Heart left ventricle (tissue), 16 donors: ENCODE results near the gene LAX1. TPM values are rescaled to one million over a fixed set of nuclear protein-coding genes. Genes with fewer than 3 reads are reported as not detected.

Experiments
- ATAC-seq, 4 donors: fragments of 200-7000 bp; cut with Tn5 transposase; one replicate each; pipeline ENCODE4 v1.9.1; 2020 to 2022; ENCODE audit warnings: moderate library complexity in 4 of 4, mild to moderate bottlenecking in 3 of 4, moderate number of reproducible peaks in 1 of 4
- DNase-seq, 5 donors: peaks; one replicate each; pipeline ENCODE4 v3.0.0-alpha.2; 2020
- H3K27ac ChIP-seq, 12 donors: fragments of 200-600 bp; sonication (generic) in 4 of 12; one replicate each; pipeline versions ENCODE4 v1.5.0 to v1.8.0; 2016 to 2022; ENCODE audit warnings: mild to moderate bottlenecking in 2 of 12
- H3K27me3 ChIP-seq, 9 donors: fragments of 200-600 bp; sonication (generic) in 2 of 9; one replicate each; pipeline versions ENCODE4 v1.5.1 to v1.8.0; 2016 to 2022; ENCODE audit warnings: mild to moderate bottlenecking in 3 of 9
- H3K36me3 ChIP-seq, 9 donors: fragments of 200-600 bp; sonication (generic) in 2 of 9; one replicate each; pipeline versions ENCODE4 v1.5.0 to v1.8.0; 2018 to 2022; ENCODE audit warnings: mild to moderate bottlenecking in 2 of 9
- H3K4me1 ChIP-seq, 12 donors: fragments of 200-600 bp; sonication (generic) in 4 of 12; one replicate each; pipeline versions ENCODE4 v1.5.0 to v1.8.0; 2016 to 2022; ENCODE audit warnings: mild to moderate bottlenecking in 3 of 12
- H3K4me3 ChIP-seq, 12 donors: fragments of 200-600 bp; sonication (generic) in 4 of 12; one replicate each; pipeline versions ENCODE4 v1.5.0 to v1.8.0; 2017 to 2022; ENCODE audit warnings: mild to moderate bottlenecking in 9 of 12, moderate library complexity in 4 of 12
- H3K9me3 ChIP-seq, 12 donors: fragments of 200-600 bp; sonication (generic) in 4 of 12; one replicate each; pipeline versions ENCODE4 v1.5.0 to v1.8.0; 2016 to 2022; ENCODE audit warnings: mild to moderate bottlenecking in 1 of 12
- POLR2A ChIP-seq, 2 donors: fragments of 450-650 bp; IDR thresholded peaks; one replicate each; pipeline ENCODE4 v1.6.1; 2017; ENCODE audit warnings: antibody characterized with exemption in 2 of 2, mild to moderate bottlenecking in 2 of 2, moderate library complexity in 2 of 2
- WGBS, 4 donors: extraction: QIAGEN DNeasy Blood & Tissue Kit in 2 of 4; methylation state at CpG; one replicate each; pipeline versions ENCODE4 v1.1.5 to v1.1.7; 2013 to 2018; 5-methylcytosine and 5-hydroxymethylcytosine counted together
- intact Hi-C, 10 donors: fragments of 100-400 bp; cut with DNase I; formaldehyde crosslinking; loops; one replicate each; pipeline versions ENCODE4 v1.11.1 to v1.14.2; 2022
- polyA plus RNA-seq, 2 donors: library from polyadenylated mRNA; stranded (reverse); fragments of 200-250 nt; gene quantifications; one replicate each; pipeline ENCODE4 v1.2.3, GENCODE V29; 2013
- total RNA-seq, 9 donors: library from RNA; depleted of rRNA in 2 of 9; stranded (reverse); fragments of >200 nt in 2 of 9; fragmentation: NEBNext Ultra II Directional in 3 of 9; extraction: Animal tissue kit (Norgen Biotek cat#: 25700) in 3 of 9; gene quantifications; one replicate each; pipeline versions ENCODE4 v1.1.0 to v1.2.4, GENCODE V29; 2016 to 2023
- TF ChIP-seq, protein P1 (sequence below), 12 donors: fragments of 200-600 bp; sonication (generic) in 4 of 12; IDR thresholded peaks; one replicate each; pipeline versions ENCODE4 v1.5.0 to v1.8.0; 2018 to 2022; ENCODE audit warnings: antibody characterized with exemption in 12 of 12, mild to moderate bottlenecking in 5 of 12
- donor health status: ischemic (EF 13 %, LVEDD 7.1; RV severe dilation, severe dysfunction).
- donor health status: healthy with polysubstance abuse.
- donor health status: DM: no; HTN: yes; CAD: no.
- donor health status: DM: no; HTN: no; CAD: no.
- donor health status: ischemic (EF 25% LVEDD 6.9; RV normal size, moderate dysfunction).
- donor health status: ischemic (EF 25% LVEDD 5.7; RV mildly dilated, moderate dysfunction).
- donor health status: healthy.
- donor health status: DM: yes; HTN: yes; CAD: no.
- donor health status: ischemic (EF 35%, LVEDD 5.7; RV mildly dilated, moderate dysfunction).
- donor health status: nonischemic (EF 11% LVEDD 7.7; RV severe dilation, severe dysfunction).
- donor health status: DM: yes; HTN: yes; CAD: no.
- donor health status: PGD.
- donor health status: ischemic (EF 29% LVEDD 5.4; RV normal size, mild dysfunction).
- donor health status: nonischemic (EF 23%, LVEDD 6.1; RV moderate dilation, normal function).

LAX1 gene
- total and polyA plus RNA-seq, 11 donors, result 0.04 to 1.7 (median 0.18) TPM; not detected in 3

DNA sequence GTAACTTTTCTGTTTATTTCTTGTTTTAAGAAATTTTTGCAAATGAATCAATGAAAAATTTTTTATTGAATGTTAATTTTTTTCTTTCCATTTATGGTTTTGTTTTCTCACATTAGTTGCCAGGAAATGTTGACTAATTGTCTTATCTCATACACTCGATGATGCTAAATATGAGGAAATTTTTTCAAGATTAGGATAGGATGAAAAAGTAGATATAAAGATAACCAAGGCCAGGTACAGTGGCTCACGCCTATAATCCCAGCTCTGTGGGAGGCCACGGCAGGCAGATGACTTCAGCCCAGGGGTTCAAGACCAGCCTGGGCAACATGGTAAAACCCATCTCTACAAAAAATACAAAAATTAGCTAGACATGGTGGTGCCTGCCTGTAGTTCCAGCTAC is 12.6 kb downstream of the LAX1 start:
- WGBS, 4 donors, result 71 to 84% (median 79%) methylated on average over 3 of the region's 3 CpGs
- intact Hi-C loops, result loop anchor here in 2 of 10 donors (10.0 kb wide), 2 partner anchors 153 to 273 kb away; partner anchors contain the start of gene ATP2B4 (in 1 of the 2)
- Histone ChIP-seq H3K36me3 (peaks cover 0 to 4% (median 0%) of the 10 kb centered on the region in 9 donors), H3K9me3 (no peaks in the 10 kb centered on the region), H3K27ac (no peak overlapping the region), H3K4me3 (no peak overlapping the region), H3K27me3 (no peaks in the 10 kb centered on the region), H3K4me1 (peaks cover 0 to 3% (median 0%) of the 10 kb centered on the region in 12 donors)
- ATAC-seq, result no peak
- no peak for TF ChIP-seq POLR2A (IDR thresholded peaks at IDR 0.05)
- TF ChIP-seq, protein P1, sequence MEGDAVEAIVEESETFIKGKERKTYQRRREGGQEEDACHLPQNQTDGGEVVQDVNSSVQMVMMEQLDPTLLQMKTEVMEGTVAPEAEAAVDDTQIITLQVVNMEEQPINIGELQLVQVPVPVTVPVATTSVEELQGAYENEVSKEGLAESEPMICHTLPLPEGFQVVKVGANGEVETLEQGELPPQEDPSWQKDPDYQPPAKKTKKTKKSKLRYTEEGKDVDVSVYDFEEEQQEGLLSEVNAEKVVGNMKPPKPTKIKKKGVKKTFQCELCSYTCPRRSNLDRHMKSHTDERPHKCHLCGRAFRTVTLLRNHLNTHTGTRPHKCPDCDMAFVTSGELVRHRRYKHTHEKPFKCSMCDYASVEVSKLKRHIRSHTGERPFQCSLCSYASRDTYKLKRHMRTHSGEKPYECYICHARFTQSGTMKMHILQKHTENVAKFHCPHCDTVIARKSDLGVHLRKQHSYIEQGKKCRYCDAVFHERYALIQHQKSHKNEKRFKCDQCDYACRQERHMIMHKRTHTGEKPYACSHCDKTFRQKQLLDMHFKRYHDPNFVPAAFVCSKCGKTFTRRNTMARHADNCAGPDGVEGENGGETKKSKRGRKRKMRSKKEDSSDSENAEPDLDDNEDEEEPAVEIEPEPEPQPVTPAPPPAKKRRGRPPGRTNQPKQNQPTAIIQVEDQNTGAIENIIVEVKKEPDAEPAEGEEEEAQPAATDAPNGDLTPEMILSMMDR (IDR thresholded peaks at IDR 0.05), result no peak
- no peak for DNase-seq

DNA sequence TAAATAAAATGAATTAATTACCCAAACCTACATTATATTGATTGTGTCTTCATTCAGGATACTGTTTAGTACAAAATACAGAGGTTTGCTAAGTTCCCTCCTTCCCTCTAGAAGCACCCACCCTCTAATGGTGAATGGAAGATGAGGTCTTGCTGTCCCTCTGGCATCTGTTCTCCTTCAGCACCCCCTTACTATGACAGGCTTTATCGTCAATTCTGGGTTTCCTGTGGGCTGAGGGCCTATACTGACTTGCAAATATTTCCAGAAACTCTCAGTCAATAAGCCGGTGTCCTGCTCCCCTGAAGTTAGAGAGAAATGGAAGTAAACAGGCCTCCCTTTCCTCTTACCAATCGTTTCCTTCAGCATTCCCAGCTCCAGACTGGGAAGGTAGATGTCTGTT is 13.2 kb downstream of the LAX1 start:
- Histone ChIP-seq H3K4me3 (no peak overlapping the region), H3K27ac (no peak overlapping the region), H3K27me3 (no peaks in the 10 kb centered on the region), H3K4me1 (peaks cover 0 to 3% (median 0%) of the 10 kb centered on the region in 12 donors), H3K9me3 (no peaks in the 10 kb centered on the region), H3K36me3 (peaks cover 0 to 4% (median 0%) of the 10 kb centered on the region in 9 donors)
- no peak for DNase-seq
- TF ChIP-seq, protein P1 (IDR thresholded peaks at IDR 0.05), result no peak
- no peak for TF ChIP-seq POLR2A (IDR thresholded peaks at IDR 0.05)
- WGBS, 4 donors, result 63 to 77% (median 66%) methylated on average over 3 of the region's 3 CpGs
- no peak for ATAC-seq
- intact Hi-C loops, result loop anchor here in 2 of 10 donors (10.0 kb wide), 2 partner anchors 153 to 273 kb away; partner anchors contain the start of gene ATP2B4 (in 1 of the 2)

DNA sequence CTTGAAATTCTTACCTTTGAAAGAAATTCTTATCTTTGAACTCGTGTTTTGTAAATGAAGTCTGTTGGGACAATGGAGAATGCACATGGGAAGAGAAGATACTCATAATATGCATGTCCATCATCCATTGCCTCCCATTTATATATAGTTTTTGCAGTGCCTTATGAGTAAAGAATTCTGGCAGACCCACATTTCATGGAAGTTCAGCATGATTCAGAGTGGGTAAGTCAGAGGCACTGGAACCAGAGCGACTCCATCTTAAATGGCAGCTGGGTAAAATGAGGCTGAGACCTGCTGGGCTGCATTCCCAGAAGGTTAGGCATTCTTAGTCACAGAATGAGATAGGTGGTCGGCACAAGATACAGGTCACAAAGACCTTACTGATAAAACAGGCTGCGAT is 13.8 kb downstream of the LAX1 start:
- 80 to 90% (median 86%) methylated on average over 4 of the region's 4 CpGs for WGBS, 4 donors
- no peaks in the 10 kb centered on the region for H3K27me3 ChIP-seq
- intact Hi-C loops, result loop anchor here in 2 of 10 donors (10.0 kb wide), 2 partner anchors 154 to 274 kb away; partner anchors contain the start of gene ATP2B4 (in 1 of the 2)
- peaks cover 0 to 3% (median 0%) of the 10 kb centered on the region in 12 donors for H3K4me1 ChIP-seq
- TF ChIP-seq, protein P1 (IDR thresholded peaks at IDR 0.05), result no peak
- no peak for TF ChIP-seq POLR2A (IDR thresholded peaks at IDR 0.05)
- no peak overlapping the region for H3K27ac ChIP-seq
- H3K36me3 ChIP-seq, result peaks cover 0 to 4% (median 0%) of the 10 kb centered on the region in 9 donors
- no peak for ATAC-seq
- no peaks in the 10 kb centered on the region for H3K9me3 ChIP-seq
- DNase-seq, result no peak
- H3K4me3 ChIP-seq, result no peak overlapping the region

DNA sequence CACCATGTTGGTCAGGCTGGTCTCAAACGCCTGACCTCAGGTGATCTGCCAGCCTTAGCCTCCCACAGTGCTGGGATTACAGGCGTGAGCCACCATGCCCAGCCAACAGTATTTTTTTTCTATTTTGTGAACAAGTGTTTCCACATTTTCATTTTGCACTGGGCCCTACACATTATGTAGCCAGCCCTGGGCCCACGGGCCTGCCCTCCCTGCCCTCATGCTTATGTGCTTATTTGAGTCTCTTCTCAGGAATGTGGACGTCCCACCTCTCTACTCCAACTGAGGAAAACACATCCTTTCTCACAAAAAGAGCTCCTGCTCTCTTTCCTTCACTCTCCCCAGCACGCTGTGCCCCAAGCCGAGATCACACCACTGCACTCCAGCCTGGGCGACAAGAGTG is 17.0 kb downstream of the LAX1 start:
- ATAC-seq (no peak), DNase-seq (no peak)
- intact Hi-C loops, result no loop called here
- Histone ChIP-seq H3K4me1 (no peaks in the 10 kb centered on the region), H3K27me3 (no peaks in the 10 kb centered on the region), H3K27ac (no peak overlapping the region), H3K9me3 (no peaks in the 10 kb centered on the region), H3K36me3 (no peaks in the 10 kb centered on the region), H3K4me3 (no peak overlapping the region)
- WGBS, 4 donors, result 90 to 93% (median 92%) methylated on average over 7 of the region's 7 CpGs
- TF ChIP-seq, protein P1 (IDR thresholded peaks at IDR 0.05), result no peak
